Measurements from ENCODE around the gene FCAMR. TPM values are rescaled to one million over a fixed set of nuclear protein-coding genes. Genes with fewer than 3 reads are reported as not detected.

Gene FCAMR
- total RNA-seq, 4 donors from 2014 or later = 0.37 to 2.4 (median 0.64) TPM; not detected in 1

DNA sequence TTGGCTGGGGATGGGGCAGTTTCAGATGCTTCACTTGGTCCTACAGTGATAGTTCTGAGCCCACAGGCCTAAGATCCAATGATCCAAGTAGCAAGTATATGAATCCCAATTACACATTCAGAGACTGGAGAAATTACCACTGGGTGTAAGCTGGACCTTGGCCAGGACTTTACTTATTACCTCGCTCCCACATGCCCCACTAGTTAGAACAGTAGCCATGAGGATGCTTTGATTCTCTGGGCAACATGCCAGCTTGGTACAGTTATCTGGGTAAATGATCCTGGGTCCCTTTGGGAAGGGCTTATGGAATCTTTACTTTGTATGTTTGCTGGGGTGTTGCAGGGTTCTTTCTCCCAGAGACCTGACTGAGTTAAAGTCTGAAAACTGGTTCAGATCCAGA lies 5.0 kb upstream of the FCAMR start:
- in situ Hi-C loops (cut with MboI; ENCODE audit: low pct_ligation_motif_present in 1 of 4, low pct_unique_long_range_greater_than_20kb in 1 of 4, low sequenced_read_pairs in 3 of 4) (no loop called here), intact Hi-C loops (cut with DNase I; ENCODE audit: low total_unique reads) (no loop called here)
- WGBS, 2 donors (ENCODE audit: low coverage in 1 of 2) = 40% methylated on average over 1 of the region's 1 CpG; no CpG with 5 or more reads in 1 of the 2 donors
- H3K36me3 ChIP-seq = no peaks in the 10 kb centered on the region
- H3K4me3 ChIP-seq = no peak overlapping the region
- H3K27ac ChIP-seq = peak overlapping the region in 2 of 4 donors; percentile 6 to 14
- DNase-seq = peak; percentile 71
- H3K4me1 ChIP-seq = peaks cover 8 to 76% (median 36%) of the 10 kb centered on the region in 4 donors
- TF ChIP-seq POLR2AphosphoS5 (IDR thresholded peaks at IDR 0.05) (no peak), POLR2A (IDR thresholded peaks at IDR 0.05) (no peak), EP300 (IDR thresholded peaks at IDR 0.05; ENCODE audit: low read depth) (no peak)
- TF ChIP-seq, protein P1, sequence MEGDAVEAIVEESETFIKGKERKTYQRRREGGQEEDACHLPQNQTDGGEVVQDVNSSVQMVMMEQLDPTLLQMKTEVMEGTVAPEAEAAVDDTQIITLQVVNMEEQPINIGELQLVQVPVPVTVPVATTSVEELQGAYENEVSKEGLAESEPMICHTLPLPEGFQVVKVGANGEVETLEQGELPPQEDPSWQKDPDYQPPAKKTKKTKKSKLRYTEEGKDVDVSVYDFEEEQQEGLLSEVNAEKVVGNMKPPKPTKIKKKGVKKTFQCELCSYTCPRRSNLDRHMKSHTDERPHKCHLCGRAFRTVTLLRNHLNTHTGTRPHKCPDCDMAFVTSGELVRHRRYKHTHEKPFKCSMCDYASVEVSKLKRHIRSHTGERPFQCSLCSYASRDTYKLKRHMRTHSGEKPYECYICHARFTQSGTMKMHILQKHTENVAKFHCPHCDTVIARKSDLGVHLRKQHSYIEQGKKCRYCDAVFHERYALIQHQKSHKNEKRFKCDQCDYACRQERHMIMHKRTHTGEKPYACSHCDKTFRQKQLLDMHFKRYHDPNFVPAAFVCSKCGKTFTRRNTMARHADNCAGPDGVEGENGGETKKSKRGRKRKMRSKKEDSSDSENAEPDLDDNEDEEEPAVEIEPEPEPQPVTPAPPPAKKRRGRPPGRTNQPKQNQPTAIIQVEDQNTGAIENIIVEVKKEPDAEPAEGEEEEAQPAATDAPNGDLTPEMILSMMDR (IDR thresholded peaks at IDR 0.05) = no peak
- no peaks in the 10 kb centered on the region for H3K27me3 ChIP-seq
- H3K9me3 ChIP-seq = no peaks in the 10 kb centered on the region

DNA sequence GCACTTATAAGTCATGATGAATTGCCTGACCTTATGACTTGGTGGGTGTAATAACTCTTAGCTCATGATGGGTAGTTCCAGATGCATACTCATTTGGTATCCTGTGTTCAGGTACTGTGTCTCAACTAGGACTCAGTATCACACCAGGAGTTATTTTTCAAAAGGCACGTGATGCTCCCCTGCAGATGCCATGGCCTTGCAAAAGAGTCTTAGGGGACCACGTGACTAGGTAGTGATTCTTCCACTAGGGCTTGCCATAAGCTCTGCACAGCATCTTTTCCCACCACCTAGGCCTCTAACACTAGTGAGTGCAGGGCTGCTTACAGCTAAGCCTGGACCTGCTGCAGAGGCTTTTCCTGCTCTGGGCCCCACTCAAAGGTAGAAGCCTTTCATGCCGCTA lies 3.9 kb upstream of the FCAMR start:
- in situ Hi-C loops (cut with MboI; ENCODE audit: low pct_ligation_motif_present in 1 of 4, low pct_unique_long_range_greater_than_20kb in 1 of 4, low sequenced_read_pairs in 3 of 4) = no loop called here
- WGBS, 2 donors (ENCODE audit: low coverage in 1 of 2) = 81% methylated on average over 3 of the region's 3 CpGs; no CpG with 5 or more reads in 1 of the 2 donors
- Histone ChIP-seq H3K4me3 (no peak overlapping the region), H3K27ac (peak overlapping the region; percentile 73 to 80 (median 76)), H3K4me1 (peaks cover 13 to 77% (median 38%) of the 10 kb centered on the region in 4 donors), H3K9me3 (no peaks in the 10 kb centered on the region), H3K27me3 (no peaks in the 10 kb centered on the region), H3K36me3 (no peaks in the 10 kb centered on the region)
- TF ChIP-seq EP300 (IDR thresholded peaks at IDR 0.05; ENCODE audit: low read depth) (no peak), POLR2A (IDR thresholded peaks at IDR 0.05) (no peak), POLR2AphosphoS5 (IDR thresholded peaks at IDR 0.05) (no peak)
- TF ChIP-seq, protein P1 (IDR thresholded peaks at IDR 0.05) = no peak
- intact Hi-C loops (cut with DNase I; ENCODE audit: low total_unique reads) = no loop called here
- no peak for DNase-seq

DNA sequence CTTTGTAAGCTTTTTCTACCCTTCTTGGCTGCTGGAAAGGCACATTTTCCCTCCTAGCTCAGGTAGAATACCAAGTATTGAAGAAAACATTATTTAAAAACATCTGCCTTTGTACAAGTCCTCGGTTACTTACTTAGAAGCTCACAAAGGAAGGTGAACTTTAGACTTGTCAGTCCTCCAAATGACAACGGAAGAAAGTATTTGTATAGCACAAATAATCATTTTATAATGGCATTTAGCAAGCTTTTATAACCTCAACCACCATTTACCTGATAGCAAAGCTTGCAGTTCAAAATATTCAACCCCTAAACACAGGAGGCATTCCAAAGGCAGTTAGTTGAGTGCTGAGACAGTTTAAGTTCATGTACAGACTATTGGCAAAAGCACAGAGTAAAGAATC lies 2.5 kb upstream of the FCAMR start:
- in situ Hi-C loops (cut with MboI; ENCODE audit: low pct_ligation_motif_present in 1 of 4, low pct_unique_long_range_greater_than_20kb in 1 of 4, low sequenced_read_pairs in 3 of 4) = no loop called here
- Histone ChIP-seq H3K27me3 (no peaks in the 10 kb centered on the region), H3K36me3 (no peaks in the 10 kb centered on the region), H3K9me3 (no peaks in the 10 kb centered on the region), H3K27ac (peak overlapping the region; percentile 73 to 80 (median 76)), H3K4me1 (peaks cover 17 to 77% (median 46%) of the 10 kb centered on the region in 4 donors), H3K4me3 (no peak overlapping the region)
- no peak for DNase-seq
- TF ChIP-seq POLR2AphosphoS5 (IDR thresholded peaks at IDR 0.05) = peak in 1 of 3 donors; percentile 35
- no peak for TF ChIP-seq EP300 (IDR thresholded peaks at IDR 0.05; ENCODE audit: low read depth)
- no peak for TF ChIP-seq POLR2A (IDR thresholded peaks at IDR 0.05)
- TF ChIP-seq, protein P1 (IDR thresholded peaks at IDR 0.05) = no peak
- WGBS, 2 donors (ENCODE audit: low coverage in 1 of 2) = 41 to 43% methylated on average over 2 of the region's 2 CpGs
- intact Hi-C loops (cut with DNase I; ENCODE audit: low total_unique reads) = no loop called here

DNA sequence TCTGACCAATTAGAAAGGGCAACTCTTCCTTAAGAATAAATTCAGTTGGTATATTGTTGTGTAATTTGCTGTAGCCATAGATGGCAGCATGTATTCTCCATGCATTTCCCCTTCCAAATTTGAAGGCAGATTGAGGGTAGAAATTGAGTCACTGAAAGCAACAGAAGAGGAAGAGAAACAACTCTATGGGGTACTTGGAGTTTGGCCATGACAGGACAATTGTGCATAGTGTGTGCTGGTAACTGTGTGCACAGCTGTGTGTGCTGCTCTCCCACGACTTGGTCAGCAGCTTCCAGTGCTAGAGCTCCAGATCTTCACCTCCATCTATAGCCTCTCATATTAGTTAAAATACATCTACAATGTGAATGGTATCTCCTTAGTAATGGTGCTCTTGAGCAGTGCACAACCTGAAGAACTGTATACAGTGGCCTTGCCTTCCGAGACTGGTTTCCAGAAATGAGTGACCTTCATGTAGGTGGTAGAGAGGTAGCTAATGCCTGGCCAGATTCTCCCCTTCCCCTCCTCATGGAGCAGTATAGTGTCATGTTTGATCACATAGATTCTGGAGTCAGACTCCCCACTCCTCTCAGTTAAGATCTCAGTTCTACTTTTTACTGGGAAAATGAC lies 882 bp upstream of the FCAMR start:
- WGBS, 2 donors (ENCODE audit: low coverage in 1 of 2) = 49% methylated on average over 2 of the region's 2 CpGs; no CpG with 5 or more reads in 1 of the 2 donors
- no peak for DNase-seq
- Histone ChIP-seq H3K4me3 (no peak overlapping the region), H3K27me3 (no peaks in the 10 kb centered on the region), H3K27ac (peak overlapping the region in 2 of 4 donors; percentile 73 to 80), H3K36me3 (no peaks in the 10 kb centered on the region), H3K9me3 (no peaks in the 10 kb centered on the region), H3K4me1 (peaks cover 17 to 85% (median 53%) of the 10 kb centered on the region in 4 donors)
- TF ChIP-seq, protein P1 (IDR thresholded peaks at IDR 0.05) = no peak
- TF ChIP-seq POLR2AphosphoS5 (IDR thresholded peaks at IDR 0.05) (no peak), EP300 (IDR thresholded peaks at IDR 0.05; ENCODE audit: low read depth) (no peak), POLR2A (IDR thresholded peaks at IDR 0.05) (no peak)
- intact Hi-C loops (cut with DNase I; ENCODE audit: low total_unique reads) = no loop called here
- in situ Hi-C loops (cut with MboI; ENCODE audit: low pct_ligation_motif_present in 1 of 4, low pct_unique_long_range_greater_than_20kb in 1 of 4, low sequenced_read_pairs in 3 of 4) = no loop called here
